ENCODE data around the gene ARMC3.
"Not testable (repeated sequence)": the region's sequence is repeated elsewhere in the genome, so short reads cannot be mapped to it uniquely, and the experiment has no call there.

The ARMC3 gene

DNA sequence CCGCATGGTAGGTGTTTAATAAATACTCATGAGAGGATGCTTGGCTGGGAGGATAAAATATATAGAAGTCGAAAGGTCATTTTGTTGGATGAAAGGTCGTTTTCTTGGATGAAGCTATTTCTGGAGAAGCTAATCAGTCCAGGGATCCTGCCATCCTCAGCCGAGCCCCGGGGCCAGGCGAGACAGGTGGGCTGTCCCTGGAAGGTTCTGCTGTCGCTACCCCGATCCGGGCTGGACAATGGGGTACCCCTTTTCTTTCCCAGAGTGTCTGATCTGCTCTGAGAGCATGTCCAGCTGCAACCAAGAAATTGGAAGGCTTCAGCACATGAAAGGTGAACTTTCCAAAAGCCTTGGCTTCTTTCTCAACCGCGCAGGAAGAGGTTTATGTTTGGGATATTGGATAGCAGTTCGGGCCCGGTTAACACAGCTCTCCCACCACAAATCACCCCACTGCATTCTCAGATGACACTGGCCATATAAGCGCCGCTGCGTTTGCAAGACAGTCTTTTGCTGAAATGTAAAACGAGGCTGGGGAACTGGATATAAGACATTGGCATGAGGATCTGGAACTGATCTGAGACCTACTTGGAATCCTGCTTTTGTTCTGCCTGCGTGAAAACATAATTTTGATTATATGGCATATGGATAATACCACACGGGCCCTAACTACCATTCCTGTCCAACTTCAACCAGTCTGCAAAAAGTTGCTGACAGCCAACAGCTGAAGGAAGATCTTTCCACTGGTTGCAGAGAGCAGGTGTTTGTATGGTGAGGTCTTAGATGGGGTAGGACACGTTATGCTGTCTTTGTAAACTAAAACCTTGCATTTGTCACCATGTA lies 136.3 kb downstream of the ARMC3 start:
- no peaks in the 10 kb centered on the region for H3K9me3 Mint-ChIP-seq
- H3K4me1 Mint-ChIP-seq, result peaks cover 6% of the 10 kb centered on the region
- ATAC-seq (replicated peaks; ENCODE audit: extremely low read depth, poor library complexity, severe bottlenecking) (no peak), DNase-seq (ENCODE audit: low spot score in 2 of 2) (no peak)
- no peaks in the 10 kb centered on the region for H3K36me3 Mint-ChIP-seq (ENCODE audit: insufficient read depth)
- H3K4me3 Mint-ChIP-seq, result no peak overlapping the region
- H3K27ac Mint-ChIP-seq (ENCODE audit: low read depth), result no peak overlapping the region
- peaks cover 58% of the 10 kb centered on the region for H3K27me3 Mint-ChIP-seq

DNA sequence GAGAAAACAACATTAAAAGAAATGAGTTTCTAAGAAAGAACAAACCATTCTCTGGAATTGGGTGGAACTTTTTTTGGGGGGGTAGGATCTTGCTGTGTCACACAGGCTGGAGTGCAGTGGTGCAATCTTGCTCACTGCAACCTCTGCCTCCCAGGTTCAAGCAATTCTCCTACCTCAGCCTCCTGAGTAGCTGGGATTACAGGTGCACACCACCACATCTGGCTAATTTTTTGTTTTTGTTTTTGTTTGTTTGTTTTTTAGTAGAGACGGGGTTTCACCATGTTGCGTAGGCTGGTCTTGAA lies 136.9 kb downstream of the ARMC3 start:
- not testable (repeated sequence) for H3K36me3 Mint-ChIP-seq (ENCODE audit: insufficient read depth)

DNA sequence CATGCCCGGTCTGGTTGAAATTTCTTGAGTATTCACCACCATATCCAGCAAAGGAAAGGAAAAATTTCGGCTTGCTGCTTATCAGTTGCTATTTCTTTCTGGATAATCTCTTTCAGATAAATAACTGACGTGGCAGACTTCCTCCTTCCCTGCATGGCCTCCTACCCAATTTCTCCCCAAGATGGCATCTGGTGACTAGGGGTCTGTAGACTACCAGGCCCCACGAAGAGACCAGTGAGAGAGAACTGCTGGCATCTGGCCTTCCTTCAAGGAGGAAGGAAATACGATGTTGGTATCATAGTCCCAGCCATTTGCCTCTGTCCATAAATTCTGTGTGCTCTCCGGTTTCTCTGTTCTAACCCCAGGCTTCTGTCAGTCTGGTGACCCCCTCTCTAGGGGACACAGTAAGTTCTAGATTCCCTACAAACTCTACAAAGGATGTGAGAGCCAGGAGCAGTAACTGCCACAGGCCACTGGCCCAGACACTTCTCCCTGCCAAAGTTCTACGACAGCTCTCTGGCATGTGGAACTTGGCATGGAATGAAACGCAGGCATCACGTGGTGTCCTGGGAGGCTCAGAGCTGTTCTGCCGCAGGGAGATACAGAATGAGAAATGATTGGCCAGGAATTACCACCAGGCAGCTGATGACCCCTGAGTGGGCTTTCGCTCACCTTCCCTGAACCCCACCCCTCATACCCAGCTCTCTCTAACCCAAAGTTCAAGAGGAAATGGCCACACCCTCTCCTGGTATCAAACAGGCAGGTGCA lies 137.5 kb downstream of the ARMC3 start:
- no peaks in the 10 kb centered on the region for H3K36me3 Mint-ChIP-seq (ENCODE audit: insufficient read depth)
- peaks cover 6% of the 10 kb centered on the region for H3K4me1 Mint-ChIP-seq
- ATAC-seq (replicated peaks; ENCODE audit: extremely low read depth, poor library complexity, severe bottlenecking) (no peak), DNase-seq (ENCODE audit: low spot score in 2 of 2) (no peak)
- no peak overlapping the region for H3K4me3 Mint-ChIP-seq
- H3K27me3 Mint-ChIP-seq, result peaks cover 47% of the 10 kb centered on the region
- H3K27ac Mint-ChIP-seq (ENCODE audit: low read depth), result no peak overlapping the region
- no peaks in the 10 kb centered on the region for H3K9me3 Mint-ChIP-seq

More for the DNA sequence above, 136.9 kb downstream of the ARMC3 start:
- ATAC-seq (replicated peaks; ENCODE audit: extremely low read depth, poor library complexity, severe bottlenecking); H3K27ac Mint-ChIP-seq (ENCODE audit: low read depth); H3K9me3 Mint-ChIP-seq; H3K4me1 Mint-ChIP-seq; H3K4me3 Mint-ChIP-seq; DNase-seq (ENCODE audit: low spot score in 2 of 2): not testable (repeated sequence)
- peaks cover 53% of the 10 kb centered on the region for H3K27me3 Mint-ChIP-seq

DNA sequence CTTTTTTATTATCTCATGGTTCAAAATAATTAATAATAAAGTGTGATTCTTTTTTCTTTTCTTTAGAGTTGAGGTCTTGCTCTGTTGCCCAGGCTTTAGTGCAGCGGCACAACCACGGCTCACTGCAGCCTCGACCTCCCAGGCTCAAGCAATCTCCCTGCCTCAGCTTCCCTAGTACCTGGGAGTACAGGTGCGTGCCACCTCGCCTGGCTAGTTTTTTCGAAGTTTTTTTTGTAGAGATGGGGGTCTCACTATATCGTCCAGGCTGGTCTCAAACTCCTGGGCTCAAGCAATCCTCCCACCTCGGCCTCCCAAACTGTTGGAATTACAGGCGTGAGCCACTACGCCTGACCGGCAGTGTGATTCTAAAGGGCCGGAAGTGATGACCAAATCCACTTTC lies 139.5 kb downstream of the ARMC3 start:
- no peaks in the 10 kb centered on the region for H3K9me3 Mint-ChIP-seq
- no peaks in the 10 kb centered on the region for H3K36me3 Mint-ChIP-seq (ENCODE audit: insufficient read depth)
- DNase-seq (ENCODE audit: low spot score in 2 of 2) (no peak), ATAC-seq (replicated peaks; ENCODE audit: extremely low read depth, poor library complexity, severe bottlenecking) (no peak)
- H3K4me1 Mint-ChIP-seq, result peaks cover 6% of the 10 kb centered on the region
- H3K4me3 Mint-ChIP-seq, result no peak overlapping the region
- peaks cover 30% of the 10 kb centered on the region for H3K27me3 Mint-ChIP-seq
- no peak overlapping the region for H3K27ac Mint-ChIP-seq (ENCODE audit: low read depth)

DNA sequence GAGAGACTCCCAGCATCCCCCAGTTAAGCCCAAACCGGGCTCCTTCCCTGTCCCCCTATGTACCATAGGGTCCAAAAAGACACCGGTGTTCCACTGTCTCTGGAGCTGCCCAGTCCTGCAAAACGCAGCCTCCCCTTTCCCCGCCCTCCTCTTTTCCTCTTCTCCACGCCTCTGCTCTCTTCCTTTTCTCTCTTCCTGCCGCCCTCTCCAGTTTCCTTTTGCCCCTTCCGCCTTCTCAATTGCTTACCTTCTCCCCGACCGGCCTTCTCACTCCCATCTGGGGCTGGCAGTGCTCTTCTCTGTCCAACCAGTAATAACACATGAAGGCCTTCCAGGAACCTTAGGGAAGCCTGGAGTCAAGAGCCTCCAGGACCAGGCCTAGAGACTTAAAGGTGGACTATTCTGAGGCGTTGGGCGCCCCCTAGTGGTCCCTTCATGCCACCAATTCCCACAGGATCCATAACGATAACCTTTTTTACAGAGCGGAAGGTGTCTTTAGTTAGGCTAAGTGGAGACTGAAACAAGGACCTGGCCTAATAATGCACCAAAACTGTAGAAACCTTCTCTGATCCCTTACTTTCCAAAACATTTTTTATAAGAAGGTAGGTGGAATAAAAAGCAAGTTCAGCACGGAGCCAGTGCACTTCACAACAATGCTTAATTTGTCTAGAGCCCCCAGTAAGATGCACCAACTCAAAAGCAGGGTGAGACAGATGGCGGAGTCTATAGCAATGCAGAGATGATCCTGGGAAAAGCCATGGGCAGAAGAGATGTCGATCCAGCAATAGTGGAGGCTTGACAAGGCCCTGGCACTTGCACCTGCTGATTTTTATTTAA lies 140.3 kb downstream of the ARMC3 start:
- ATAC-seq (replicated peaks; ENCODE audit: extremely low read depth, poor library complexity, severe bottlenecking), result no peak
- peaks cover 6% of the 10 kb centered on the region for H3K4me1 Mint-ChIP-seq
- DNase-seq (ENCODE audit: low spot score in 2 of 2), result peak; percentile 35
- no peaks in the 10 kb centered on the region for H3K36me3 Mint-ChIP-seq (ENCODE audit: insufficient read depth)
- H3K27ac Mint-ChIP-seq (ENCODE audit: low read depth), result no peak overlapping the region
- H3K9me3 Mint-ChIP-seq, result no peaks in the 10 kb centered on the region
- H3K27me3 Mint-ChIP-seq, result peaks cover 29% of the 10 kb centered on the region
- no peak overlapping the region for H3K4me3 Mint-ChIP-seq

DNA sequence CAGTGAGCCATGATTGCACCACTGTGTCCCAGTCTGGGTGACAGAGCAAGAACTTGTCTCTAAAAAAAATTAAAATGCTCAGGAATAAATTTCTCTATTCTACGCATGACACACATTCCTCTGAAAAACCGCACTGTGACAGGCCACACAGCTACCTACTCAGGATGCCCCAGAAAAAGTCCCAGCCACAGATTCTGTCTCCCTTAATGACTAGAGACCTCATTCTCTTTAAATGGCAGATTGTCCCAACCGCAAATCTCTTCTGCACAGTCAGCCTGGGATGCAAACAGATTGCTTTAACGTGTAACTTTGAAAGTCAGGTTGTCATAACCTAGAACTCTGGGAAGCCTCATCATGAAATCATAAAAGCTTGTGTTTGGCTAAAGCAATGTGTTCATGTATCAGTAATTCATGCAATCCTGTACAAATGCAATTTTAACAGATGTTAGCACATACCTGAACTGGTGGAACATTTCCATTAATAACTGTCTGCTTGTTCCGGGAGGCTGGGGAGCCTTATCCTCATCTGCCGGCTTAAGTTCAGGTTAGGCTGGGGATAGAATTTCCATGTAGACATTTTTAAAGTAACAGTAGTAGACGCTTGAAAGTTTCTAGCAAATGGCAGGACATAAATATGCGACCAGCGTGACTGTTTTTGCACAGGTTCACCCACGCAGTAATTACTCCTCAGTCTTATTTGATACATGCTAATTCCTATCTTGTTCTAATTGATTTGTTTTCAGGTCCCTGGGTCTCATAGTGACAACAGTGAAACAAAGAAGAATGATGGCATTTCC lies 141.4 kb downstream of the ARMC3 start:
- Mint-ChIP-seq H3K9me3 (no peaks in the 10 kb centered on the region), H3K4me1 (peaks cover 6% of the 10 kb centered on the region), H3K4me3 (no peak overlapping the region), H3K36me3 (ENCODE audit: insufficient read depth) (no peaks in the 10 kb centered on the region), H3K27ac (ENCODE audit: low read depth) (no peak overlapping the region), H3K27me3 (peaks cover 21% of the 10 kb centered on the region)
- no peak for DNase-seq (ENCODE audit: low spot score in 2 of 2)
- ATAC-seq (replicated peaks; ENCODE audit: extremely low read depth, poor library complexity, severe bottlenecking), result no peak

DNA sequence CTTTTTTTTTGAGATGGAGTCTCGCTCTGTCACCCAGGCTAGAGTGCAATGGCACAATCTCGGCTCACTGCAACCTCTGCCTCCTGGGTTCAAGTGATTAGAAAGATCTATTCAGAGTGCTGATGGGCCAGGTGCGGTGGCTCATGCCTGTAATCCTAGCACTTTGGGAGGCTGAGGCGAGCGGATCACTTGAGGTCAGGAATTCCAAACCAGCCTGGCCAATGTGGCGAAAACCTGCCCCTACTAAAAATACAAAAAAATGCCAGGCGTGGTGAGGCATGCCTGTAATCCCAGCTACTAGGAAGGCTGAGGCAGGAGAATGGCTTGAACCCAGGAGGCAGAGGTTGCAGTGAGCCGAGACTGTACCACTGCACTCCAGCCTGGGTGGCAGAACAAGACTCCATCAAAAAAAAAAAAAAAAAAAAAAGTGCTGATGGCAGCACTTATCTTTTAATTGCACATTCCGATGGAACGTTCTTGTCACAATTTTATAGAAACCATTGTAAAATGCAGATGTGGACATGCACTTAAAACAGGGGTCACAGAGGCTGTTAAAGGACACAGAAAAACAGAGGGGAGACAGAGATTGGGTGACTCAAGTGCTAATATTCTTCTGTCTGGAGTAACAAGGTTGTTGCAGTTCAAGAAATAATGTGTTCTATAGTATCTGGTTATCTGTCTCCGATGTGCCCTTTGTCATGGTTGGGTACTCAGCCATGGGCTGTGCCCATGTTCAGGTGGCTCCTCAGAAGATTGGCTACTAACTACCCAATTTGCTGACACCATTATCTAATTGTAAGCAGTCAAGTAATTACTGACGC lies 142.4 kb downstream of the ARMC3 start:
- not testable (repeated sequence) for H3K4me1 Mint-ChIP-seq; H3K27ac Mint-ChIP-seq (ENCODE audit: low read depth); DNase-seq (ENCODE audit: low spot score in 2 of 2); H3K4me3 Mint-ChIP-seq; ATAC-seq (replicated peaks; ENCODE audit: extremely low read depth, poor library complexity, severe bottlenecking); H3K9me3 Mint-ChIP-seq; H3K36me3 Mint-ChIP-seq (ENCODE audit: insufficient read depth)
- H3K27me3 Mint-ChIP-seq, result peaks cover 26% of the 10 kb centered on the region

DNA sequence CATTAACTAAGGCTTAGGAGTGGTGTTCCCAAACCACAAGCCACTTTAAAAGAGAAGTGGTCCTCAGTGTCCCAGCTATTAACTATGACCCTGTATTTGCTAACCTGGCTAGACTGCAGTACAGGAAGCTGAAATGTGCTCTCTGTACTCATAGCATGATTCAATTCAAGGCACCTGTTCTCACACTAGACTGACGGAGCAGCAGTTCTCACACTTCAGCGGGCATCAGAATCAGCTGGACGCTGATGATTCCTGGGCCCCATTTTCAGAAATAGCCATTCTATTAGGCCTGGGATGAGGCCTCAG lies 143.0 kb downstream of the ARMC3 start:
- no peak for ATAC-seq (replicated peaks; ENCODE audit: extremely low read depth, poor library complexity, severe bottlenecking)

DNA sequence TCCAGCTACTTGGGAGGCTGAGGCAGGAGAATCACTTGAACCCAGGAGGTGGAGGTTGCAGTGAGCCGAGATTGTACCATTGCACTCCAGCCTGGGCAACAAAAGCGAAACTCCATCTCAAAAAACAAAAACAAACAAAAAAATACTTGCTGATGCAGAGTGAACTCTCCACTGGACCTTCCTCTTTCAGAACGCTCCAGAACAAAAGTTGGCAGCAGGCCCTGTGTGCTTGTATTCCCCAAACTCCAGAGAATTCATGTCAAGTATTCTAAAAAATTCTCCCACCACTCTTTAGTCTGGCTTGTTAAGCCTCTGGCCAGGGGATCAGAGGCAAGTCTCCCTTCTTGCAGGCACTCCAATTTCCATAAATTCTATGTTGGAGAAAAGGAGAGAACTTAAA lies 144.7 kb downstream of the ARMC3 start:
- not testable (repeated sequence) for H3K4me3 Mint-ChIP-seq; H3K4me1 Mint-ChIP-seq; H3K9me3 Mint-ChIP-seq; H3K27ac Mint-ChIP-seq (ENCODE audit: low read depth); ATAC-seq (replicated peaks; ENCODE audit: extremely low read depth, poor library complexity, severe bottlenecking); DNase-seq (ENCODE audit: low spot score in 2 of 2); H3K36me3 Mint-ChIP-seq (ENCODE audit: insufficient read depth)
- H3K27me3 Mint-ChIP-seq, result peaks cover 46% of the 10 kb centered on the region

More for the DNA sequence above, 143.0 kb downstream of the ARMC3 start:
- Mint-ChIP-seq H3K36me3 (ENCODE audit: insufficient read depth) (no peaks in the 10 kb centered on the region), H3K27ac (ENCODE audit: low read depth) (no peak overlapping the region), H3K4me1 (peaks cover 6% of the 10 kb centered on the region), H3K27me3 (peaks cover 32% of the 10 kb centered on the region), H3K9me3 (no peaks in the 10 kb centered on the region), H3K4me3 (no peak overlapping the region)
- DNase-seq (ENCODE audit: low spot score in 2 of 2), result no peak

DNA sequence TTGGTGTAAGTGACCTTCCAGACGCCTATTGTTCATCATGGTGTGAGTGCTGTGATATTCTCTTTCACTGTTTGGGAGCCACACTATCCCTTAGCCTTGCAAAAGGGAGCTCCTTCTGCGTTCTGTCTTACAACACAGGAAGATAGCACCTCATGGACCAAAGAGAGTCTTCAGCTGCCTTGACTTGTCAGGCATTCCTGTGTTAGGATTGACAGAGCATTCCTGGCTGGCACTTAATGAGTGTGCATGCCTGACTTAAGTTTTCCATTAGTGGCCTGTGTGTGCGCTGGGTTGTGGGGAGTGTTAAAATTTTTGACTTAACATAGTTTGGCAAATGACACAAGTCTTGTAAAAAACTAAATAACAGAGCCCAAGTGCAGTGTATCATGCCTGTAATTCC lies 145.7 kb downstream of the ARMC3 start:
- H3K36me3 Mint-ChIP-seq (ENCODE audit: insufficient read depth), result no peaks in the 10 kb centered on the region
- H3K27me3 Mint-ChIP-seq, result peaks cover 44% of the 10 kb centered on the region
- no peaks in the 10 kb centered on the region for H3K9me3 Mint-ChIP-seq
- no peak overlapping the region for H3K4me3 Mint-ChIP-seq
- no peak overlapping the region for H3K27ac Mint-ChIP-seq (ENCODE audit: low read depth)
- H3K4me1 Mint-ChIP-seq, result no peaks in the 10 kb centered on the region
- DNase-seq (ENCODE audit: low spot score in 2 of 2) (no peak), ATAC-seq (replicated peaks; ENCODE audit: extremely low read depth, poor library complexity, severe bottlenecking) (no peak)

DNA sequence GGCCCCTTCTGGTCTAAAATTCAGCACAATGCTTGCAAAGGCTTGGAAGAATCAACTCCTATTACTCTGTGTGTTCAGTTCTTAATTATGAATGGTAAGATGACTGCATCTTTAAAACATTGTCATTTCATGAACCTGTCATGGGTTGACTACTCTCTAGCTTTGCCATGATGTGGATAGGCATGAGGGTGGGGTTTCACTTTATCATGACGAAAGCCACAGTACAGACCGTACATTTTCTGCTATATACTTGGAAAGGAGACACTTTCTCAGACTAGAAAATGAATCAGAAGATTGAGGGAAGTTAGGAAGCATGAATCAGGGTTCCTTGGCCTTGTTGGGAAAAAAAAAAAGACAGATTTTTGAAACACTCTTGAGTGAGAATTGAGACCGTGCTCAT lies 147.8 kb downstream of the ARMC3 start:
- Mint-ChIP-seq H3K9me3 (no peaks in the 10 kb centered on the region), H3K36me3 (ENCODE audit: insufficient read depth) (no peaks in the 10 kb centered on the region), H3K4me1 (no peaks in the 10 kb centered on the region), H3K27me3 (peaks cover 62% of the 10 kb centered on the region), H3K27ac (ENCODE audit: low read depth) (no peak overlapping the region), H3K4me3 (no peak overlapping the region)
- no peak for DNase-seq (ENCODE audit: low spot score in 2 of 2)
- ATAC-seq (replicated peaks; ENCODE audit: extremely low read depth, poor library complexity, severe bottlenecking), result no peak

All from central memory CD8-positive, alpha-beta T cell (primary cell).